Panc1 (cell line): ENCODE measurements around the gene AURKB. TPM values are rescaled to one million over a fixed set of nuclear protein-coding genes. Genes with fewer than 3 reads are reported as not detected.
"Not testable (repeated sequence)": the region's sequence is repeated elsewhere in the genome, so short reads cannot be mapped to it uniquely, and the experiment has no call there.

Source experiments
- ATAC-seq: fragments of 200-7000 bp; cut with Tn5 transposase; 2 replicates; pipeline ENCODE4 v1.9.1; 2020; ENCODE audit warnings: mild to moderate bottlenecking, moderate library complexity
- BruUV-seq: library from RNA; stranded (reverse); fragments of 400-500 nt; replicated peaks from 2 replicates; lab custom pipeline; 2021; lab: Mats Ljungman, UMichigan
- CTCF ChIA-PET: fragments of 300-600 bp; sonication (Branson Sonifier 250); formaldehyde crosslinking; loops from one replicate; lab custom pipeline; 2022; ENCODE audit warnings: antibody characterized with exemption; lab: Charles Lee
- POLR2A ChIA-PET: fragments of 300-600 bp; sonication (Branson Sonifier 250); formaldehyde crosslinking; loops from one replicate; lab custom pipeline; 2022; ENCODE audit warnings: antibody characterized with exemption; lab: Charles Lee
- DNase-seq: peaks from one replicate; pipeline ENCODE4 v3.0.0-alpha.2; 2010; ENCODE audit warnings: low read depth, low spot score
- H3K27ac ChIP-seq: 2 replicates; pipeline ENCODE4 v1.5.1; 2011; ENCODE audit warnings: mild to moderate bottlenecking, low read length, inconsistent platforms
- H3K27me3 ChIP-seq: fragments of 200-500 bp; sonication (Bioruptor generic); 2 replicates; pipeline ENCODE4 v1.6.0; 2014; ENCODE audit warnings: low read length, inconsistent platforms; ENCODE audit not compliant: control insufficient read depth, insufficient read depth
- H3K36me3 ChIP-seq: fragments of 200-500 bp; sonication (Bioruptor generic); 2 replicates; pipeline ENCODE4 v1.5.1; 2014; ENCODE audit warnings: inconsistent platforms, mild to moderate bottlenecking, low read length, moderate library complexity; ENCODE audit not compliant: control insufficient read depth, insufficient read depth
- H3K4me1 ChIP-seq: 2 replicates; pipeline ENCODE4 v1.5.1; 2011; ENCODE audit warnings: inconsistent platforms, mild to moderate bottlenecking, low read length, moderate library complexity; ENCODE audit not compliant: control insufficient read depth, insufficient read depth
- H3K4me3 ChIP-seq, 2 experiments: 2 replicates each; pipeline ENCODE4 v1.5.1; 2011 to 2012; ENCODE audit warnings: low read depth in 2 of 2, low read length in 2 of 2, mild to moderate bottlenecking in 2 of 2, inconsistent platforms in 1 of 2, moderate library complexity in 1 of 2
- H3K9me3 ChIP-seq: fragments of 200-500 bp; sonication (Bioruptor generic); 2 replicates; pipeline ENCODE4 v1.5.1; 2014; ENCODE audit warnings: low read depth, mild to moderate bottlenecking, inconsistent platforms, low read length, moderate library complexity; ENCODE audit not compliant: control insufficient read depth, insufficient read depth
- CTCF ChIP-seq: fragments of 450-650 bp; IDR thresholded peaks from 2 replicates; pipeline ENCODE4 v1.5.1; 2017; ENCODE audit warnings: mild to moderate bottlenecking
- POLR2AphosphoS5 ChIP-seq: IDR thresholded peaks from 2 replicates; pipeline ENCODE4 v1.6.1; 2012; ENCODE audit warnings: mild to moderate bottlenecking, low read depth, low read length, moderate library complexity
- REST ChIP-seq, 2 experiments: IDR thresholded peaks; 2 replicates each; pipeline ENCODE4 v1.6.1; 2011 to 2012; ENCODE audit warnings: low read depth in 2 of 2, control low read depth in 1 of 2, low read length in 1 of 2, mild to moderate bottlenecking in 1 of 2, moderate library complexity in 1 of 2; ENCODE audit not compliant: insufficient read depth in 1 of 2
- SIN3A ChIP-seq: IDR thresholded peaks from 2 replicates; pipeline ENCODE4 v1.6.1; 2012; ENCODE audit warnings: low read depth, mild to moderate bottlenecking, low read length, moderate library complexity, borderline replicate concordance; ENCODE audit not compliant: insufficient read depth
- TCF7L2 ChIP-seq: IDR thresholded peaks from 2 replicates; pipeline ENCODE4 v1.6.1; 2011; ENCODE audit warnings: mild to moderate bottlenecking, low read depth, low read length, inconsistent platforms
- in situ Hi-C: cut with HindIII; loops from 2 replicates; pipeline ENCODE4 v1.10.0; 2016; ENCODE audit warnings: low sequenced_read_pairs, low pct_unique_long_range_greater_than_20kb
- intact Hi-C: fragments of 100-400 bp; cut with micrococcal nuclease; formaldehyde crosslinking; loops from one replicate; pipeline ENCODE4 v1.10.0; 2022; ENCODE audit not compliant: unreplicated experiment
- total RNA-seq: library from RNA; stranded (reverse); gene quantifications from one replicate; pipeline ENCODE4 v1.2.1, GENCODE V29; 2021; ENCODE audit not compliant: unreplicated experiment

Gene AURKB
- total RNA-seq, 1 experiment from 2014 or later: 85.8 TPM

GRCh38 chr17:8173871-8174322 lies 36.5 kb downstream of the AURKB start:
- H3K4me3 ChIP-seq: peak overlapping the region; percentile 45 to 67
- DNase-seq (no peak), ATAC-seq (no peak)
- H3K4me1 ChIP-seq: peaks cover 18% of the 10 kb centered on the region
- H3K9me3 ChIP-seq: no peaks in the 10 kb centered on the region
- BruUV-seq: no TSS peak
- in situ Hi-C loops: no loop called here
- POLR2A ChIA-PET: interaction anchor here (0.6 to 1.5 kb wide), 8 partner anchors 10 to 48 kb away, joined by 3 to 17 read pairs (median 4); partner anchors contain the start of gene AURKB
- intact Hi-C loops: no loop called here
- no peaks in the 10 kb centered on the region for H3K27me3 ChIP-seq
- H3K36me3 ChIP-seq: no peaks in the 10 kb centered on the region
- no peak; the same call in 1 of the 2 replicates for TF ChIP-seq TCF7L2
- no peak for TF ChIP-seq CTCF
- TF ChIP-seq SIN3A: no peak
- TF ChIP-seq POLR2AphosphoS5: no peak
- no peak for TF ChIP-seq REST (IDR thresholded peaks at IDR 0.05; ENCODE audit: insufficient read depth in 1 of 2, low read depth in 2 of 2, low read length in 1 of 2)
- H3K27ac ChIP-seq: peak overlapping the region; percentile 96
- CTCF ChIA-PET: no interaction called here

GRCh38 chr17:8173056-8173870 lies 37.1 kb downstream of the AURKB start:
- Histone ChIP-seq H3K27me3 (no peaks in the 10 kb centered on the region), H3K4me1 (peaks cover 18% of the 10 kb centered on the region), H3K27ac (peak overlapping the region; percentile 96), H3K36me3 (no peaks in the 10 kb centered on the region), H3K4me3 (peak overlapping the region; percentile 45 to 67), H3K9me3 (no peaks in the 10 kb centered on the region)
- intact Hi-C loops (no loop called here), in situ Hi-C loops (no loop called here)
- TF ChIP-seq CTCF (no peak), TCF7L2 (peak; percentile 79), REST (IDR thresholded peaks at IDR 0.05; ENCODE audit: insufficient read depth in 1 of 2, low read depth in 2 of 2, low read length in 1 of 2) (no peak), SIN3A (peak; percentile 100), POLR2AphosphoS5 (peak; percentile 100)
- POLR2A ChIA-PET: interaction anchor here (0.5 to 1.5 kb wide), 11 partner anchors 9 to 169 kb away, joined by 3 to 17 read pairs (median 4); partner anchors contain the start of gene AURKB
- CTCF ChIA-PET: no interaction called here
- peak; percentile 83 for ATAC-seq
- TSS peak; percentile 100 for BruUV-seq
- DNase-seq: peak; percentile 99

- ATAC-seq, CTCF ChIA-PET: not testable (repeated sequence)
These were observed 40.2 kb downstream of the AURKB start for GRCh38 chr17:8170186-8170585.

More at GRCh38 chr17:8170186-8170585, 40.2 kb downstream of the AURKB start:
- DNase-seq, H3K4me3 ChIP-seq, in situ Hi-C loops, H3K9me3 ChIP-seq, H3K27me3 ChIP-seq, H3K4me1 ChIP-seq, H3K36me3 ChIP-seq, H3K27ac ChIP-seq, BruUV-seq, intact Hi-C loops: not testable (repeated sequence)
- POLR2A ChIA-PET: interaction anchor here (0.7 kb wide), 1 partner anchor 555 kb away, joined by 9 read pairs; no protein-coding TSS in a partner anchor
